ENCODE results near the gene POU2F1.

The POU2F1 gene

DNA sequence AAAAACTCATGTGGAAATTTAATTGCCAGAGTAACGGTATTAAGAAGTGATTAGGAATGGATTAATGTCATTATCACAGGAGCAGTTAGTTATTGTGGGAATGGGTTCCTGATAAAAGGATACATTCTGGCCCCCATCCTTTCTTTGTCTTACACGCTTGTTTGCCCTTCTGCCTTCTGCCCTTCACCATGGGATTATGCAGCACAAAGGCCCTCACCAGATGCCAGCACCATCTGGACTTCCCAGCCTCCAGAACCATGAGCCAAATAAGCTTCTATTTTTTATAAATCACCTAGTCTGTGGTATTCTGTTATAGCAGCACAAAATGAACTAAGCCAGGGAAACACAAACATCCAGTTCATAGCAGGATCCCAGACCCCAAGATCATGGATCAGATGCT is 33.9 kb upstream of the POU2F1 start:
- H3K9me3 ChIP-seq (ENCODE audit: control insufficient read depth in 1 of 2, low read length in 2 of 2): no peaks in the 10 kb centered on the region
- no peaks in the 10 kb centered on the region for H3K36me3 ChIP-seq (ENCODE audit: control insufficient read depth in 1 of 2, insufficient read depth in 2 of 2, low read length in 2 of 2)
- H3K4me1 ChIP-seq (ENCODE audit: control insufficient read depth in 1 of 2, insufficient read depth in 2 of 2, low read length in 2 of 2): no peaks in the 10 kb centered on the region
- no peak overlapping the region for H3K9ac ChIP-seq (ENCODE audit: low read depth in 1 of 2, low read length in 2 of 2)
- no peak overlapping the region for H3K27ac ChIP-seq (ENCODE audit: low read depth, low read length)
- H3K4me3 ChIP-seq (ENCODE audit: low read depth in 1 of 2, low read length in 2 of 2): no peak overlapping the region
- H3K27me3 ChIP-seq (ENCODE audit: control insufficient read depth in 1 of 2, insufficient read depth in 2 of 2, low read length in 2 of 2): no peaks in the 10 kb centered on the region

DNA sequence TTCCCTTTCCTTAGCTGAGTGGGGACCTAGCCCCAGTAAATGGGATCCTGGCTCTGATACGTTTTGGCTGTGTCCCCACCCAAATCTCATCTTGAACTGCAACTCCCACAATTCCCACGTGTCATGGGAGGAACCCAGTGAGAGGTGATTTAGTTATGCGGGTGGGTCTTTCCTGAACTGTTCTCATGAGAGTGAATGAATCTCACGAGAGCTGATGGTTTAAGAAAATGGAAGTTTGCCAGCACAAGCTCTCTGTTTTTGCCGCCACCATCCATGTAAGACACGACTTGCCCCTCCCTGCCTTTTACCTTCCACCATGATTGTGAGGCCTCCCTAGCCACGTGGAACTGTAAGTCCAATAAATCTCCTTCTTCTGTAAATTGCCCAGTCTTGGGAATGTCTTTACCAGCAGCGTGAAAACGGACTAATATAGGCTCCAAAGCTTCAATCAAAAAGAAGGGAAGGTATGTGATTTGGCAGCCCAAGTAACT is 29.9 kb upstream of the POU2F1 start:
- H3K4me1 ChIP-seq (ENCODE audit: control insufficient read depth in 1 of 2, insufficient read depth in 2 of 2, low read length in 2 of 2): no peaks in the 10 kb centered on the region
- H3K36me3 ChIP-seq (ENCODE audit: control insufficient read depth in 1 of 2, insufficient read depth in 2 of 2, low read length in 2 of 2): no peaks in the 10 kb centered on the region
- no peaks in the 10 kb centered on the region for H3K27me3 ChIP-seq (ENCODE audit: control insufficient read depth in 1 of 2, insufficient read depth in 2 of 2, low read length in 2 of 2)
- no peaks in the 10 kb centered on the region for H3K9me3 ChIP-seq (ENCODE audit: control insufficient read depth in 1 of 2, low read length in 2 of 2)
- no peak overlapping the region for H3K27ac ChIP-seq (ENCODE audit: low read depth, low read length)
- H3K4me3 ChIP-seq (ENCODE audit: low read depth in 1 of 2, low read length in 2 of 2): no peak overlapping the region
- H3K9ac ChIP-seq (ENCODE audit: low read depth in 1 of 2, low read length in 2 of 2): no peak overlapping the region

DNA sequence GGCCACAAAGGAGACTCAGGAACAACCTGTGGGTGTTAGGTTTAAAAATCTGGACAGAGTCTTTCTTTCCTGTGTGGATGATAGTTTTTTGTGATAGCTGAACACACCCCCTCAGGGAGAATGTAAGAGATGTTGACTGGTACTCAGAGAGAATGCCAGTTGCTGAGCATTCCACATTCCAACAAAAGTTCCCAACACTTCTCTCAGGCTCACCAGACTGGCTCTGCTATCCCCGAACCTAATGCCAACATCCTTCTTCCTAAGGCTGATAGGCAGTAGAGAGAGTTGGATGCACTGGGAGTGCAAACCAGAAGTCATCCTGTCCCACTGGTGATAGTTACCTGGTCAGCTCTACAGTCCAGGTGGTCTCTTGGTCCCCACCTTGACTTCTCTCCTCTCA is 28.7 kb upstream of the POU2F1 start:
- no peak overlapping the region for H3K4me3 ChIP-seq (ENCODE audit: low read depth in 1 of 2, low read length in 2 of 2)
- no peaks in the 10 kb centered on the region for H3K27me3 ChIP-seq (ENCODE audit: control insufficient read depth in 1 of 2, insufficient read depth in 2 of 2, low read length in 2 of 2)
- H3K36me3 ChIP-seq (ENCODE audit: control insufficient read depth in 1 of 2, insufficient read depth in 2 of 2, low read length in 2 of 2): no peaks in the 10 kb centered on the region
- H3K9ac ChIP-seq (ENCODE audit: low read depth in 1 of 2, low read length in 2 of 2): no peak overlapping the region
- no peak overlapping the region for H3K27ac ChIP-seq (ENCODE audit: low read depth, low read length)
- no peaks in the 10 kb centered on the region for H3K9me3 ChIP-seq (ENCODE audit: control insufficient read depth in 1 of 2, low read length in 2 of 2)
- H3K4me1 ChIP-seq (ENCODE audit: control insufficient read depth in 1 of 2, insufficient read depth in 2 of 2, low read length in 2 of 2): no peaks in the 10 kb centered on the region

DNA sequence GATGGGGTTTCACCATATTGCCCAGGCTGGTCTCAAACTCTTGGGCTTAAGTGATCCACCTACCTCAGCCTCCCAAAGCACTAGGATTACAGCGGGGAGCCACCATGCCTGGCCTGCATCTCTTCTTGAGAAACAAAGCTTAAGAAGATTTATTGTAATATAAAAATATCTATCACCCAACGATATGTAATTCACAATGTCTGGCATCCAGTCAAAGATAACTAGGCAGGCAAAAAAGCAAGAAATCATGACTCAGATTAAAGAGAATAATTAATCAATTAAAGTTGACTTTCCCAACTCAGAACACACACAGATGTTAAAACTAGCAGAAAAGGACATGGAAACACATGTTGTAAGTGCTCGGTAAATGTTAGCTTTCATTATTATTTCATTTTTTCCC is 26.5 kb upstream of the POU2F1 start:
- H3K9ac ChIP-seq (ENCODE audit: low read depth in 1 of 2, low read length in 2 of 2): no peak overlapping the region
- no peaks in the 10 kb centered on the region for H3K9me3 ChIP-seq (ENCODE audit: control insufficient read depth in 1 of 2, low read length in 2 of 2)
- H3K27me3 ChIP-seq (ENCODE audit: control insufficient read depth in 1 of 2, insufficient read depth in 2 of 2, low read length in 2 of 2): no peaks in the 10 kb centered on the region
- H3K4me3 ChIP-seq (ENCODE audit: low read depth in 1 of 2, low read length in 2 of 2): no peak overlapping the region
- H3K36me3 ChIP-seq (ENCODE audit: control insufficient read depth in 1 of 2, insufficient read depth in 2 of 2, low read length in 2 of 2): no peaks in the 10 kb centered on the region
- H3K4me1 ChIP-seq (ENCODE audit: control insufficient read depth in 1 of 2, insufficient read depth in 2 of 2, low read length in 2 of 2): no peaks in the 10 kb centered on the region
- H3K27ac ChIP-seq (ENCODE audit: low read depth, low read length): no peak overlapping the region

DNA sequence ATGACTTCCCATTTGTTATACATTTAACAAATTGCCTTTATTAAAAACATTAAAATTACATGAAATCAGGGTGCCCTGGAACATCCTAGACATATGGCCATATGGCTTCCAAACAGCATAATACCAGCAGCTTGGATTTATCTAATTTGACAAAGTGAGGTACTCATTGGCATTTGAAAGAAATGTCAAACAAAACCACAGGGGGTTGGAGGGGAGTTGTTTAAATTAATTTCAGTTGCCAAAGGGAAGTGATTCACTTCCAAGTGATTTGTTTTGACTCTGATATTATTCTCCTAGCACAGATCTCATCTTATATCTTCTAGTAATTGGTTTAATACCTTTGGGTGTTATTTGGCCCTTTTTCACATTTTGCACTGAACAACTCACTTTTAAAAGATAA is 24.5 kb upstream of the POU2F1 start:
- Histone ChIP-seq H3K27me3 (ENCODE audit: control insufficient read depth in 1 of 2, insufficient read depth in 2 of 2, low read length in 2 of 2) (no peaks in the 10 kb centered on the region), H3K9ac (ENCODE audit: low read depth in 1 of 2, low read length in 2 of 2) (no peak overlapping the region), H3K4me1 (ENCODE audit: control insufficient read depth in 1 of 2, insufficient read depth in 2 of 2, low read length in 2 of 2) (no peaks in the 10 kb centered on the region), H3K4me3 (ENCODE audit: low read depth in 1 of 2, low read length in 2 of 2) (no peak overlapping the region), H3K36me3 (ENCODE audit: control insufficient read depth in 1 of 2, insufficient read depth in 2 of 2, low read length in 2 of 2) (no peaks in the 10 kb centered on the region), H3K9me3 (ENCODE audit: control insufficient read depth in 1 of 2, low read length in 2 of 2) (no peaks in the 10 kb centered on the region), H3K27ac (ENCODE audit: low read depth, low read length) (no peak overlapping the region)

DNA sequence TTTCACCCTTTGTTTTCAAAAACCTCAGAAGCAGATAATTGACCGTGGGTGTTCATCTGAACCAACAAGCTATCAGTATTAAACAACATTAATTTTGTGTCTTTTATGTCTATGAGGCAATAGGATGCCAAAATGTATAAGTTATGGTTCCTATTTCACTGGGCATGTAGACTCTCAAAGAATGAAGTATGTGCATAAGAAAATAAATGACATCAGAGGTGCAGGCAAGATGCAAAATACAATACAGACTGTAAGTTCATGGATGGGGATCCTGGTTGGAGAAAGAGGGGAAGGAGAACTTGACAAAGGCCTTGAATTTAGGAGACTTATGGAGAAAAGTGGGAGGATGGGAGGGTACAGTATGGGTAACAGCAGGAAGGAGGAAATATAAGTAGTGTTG is 23.4 kb upstream of the POU2F1 start:
- Histone ChIP-seq H3K4me1 (ENCODE audit: control insufficient read depth in 1 of 2, insufficient read depth in 2 of 2, low read length in 2 of 2) (no peaks in the 10 kb centered on the region), H3K9ac (ENCODE audit: low read depth in 1 of 2, low read length in 2 of 2) (no peak overlapping the region), H3K27me3 (ENCODE audit: control insufficient read depth in 1 of 2, insufficient read depth in 2 of 2, low read length in 2 of 2) (no peaks in the 10 kb centered on the region), H3K27ac (ENCODE audit: low read depth, low read length) (no peak overlapping the region), H3K4me3 (ENCODE audit: low read depth in 1 of 2, low read length in 2 of 2) (no peak overlapping the region), H3K9me3 (ENCODE audit: control insufficient read depth in 1 of 2, low read length in 2 of 2) (no peaks in the 10 kb centered on the region), H3K36me3 (ENCODE audit: control insufficient read depth in 1 of 2, insufficient read depth in 2 of 2, low read length in 2 of 2) (no peaks in the 10 kb centered on the region)

DNA sequence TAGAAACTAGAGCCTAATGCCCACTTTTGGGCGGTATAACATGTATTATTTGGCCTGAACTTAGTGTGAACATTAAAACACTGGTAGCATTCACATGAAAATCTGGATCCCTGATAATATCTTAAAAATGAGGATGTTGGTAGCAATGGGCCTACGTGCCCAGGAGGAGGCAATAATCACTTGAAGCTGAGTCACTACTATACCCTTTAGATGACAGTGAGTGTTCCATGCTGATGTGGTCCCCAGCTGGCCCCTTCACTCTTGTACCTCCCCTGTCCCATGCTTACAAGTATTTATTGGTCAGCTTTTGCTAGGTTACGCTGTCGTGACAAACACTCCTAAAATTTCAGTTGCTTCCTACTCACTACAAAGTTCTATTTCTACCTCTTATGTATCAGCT is 23.0 kb upstream of the POU2F1 start:
- H3K27me3 ChIP-seq (ENCODE audit: control insufficient read depth in 1 of 2, insufficient read depth in 2 of 2, low read length in 2 of 2): no peaks in the 10 kb centered on the region
- no peaks in the 10 kb centered on the region for H3K36me3 ChIP-seq (ENCODE audit: control insufficient read depth in 1 of 2, insufficient read depth in 2 of 2, low read length in 2 of 2)
- H3K9me3 ChIP-seq (ENCODE audit: control insufficient read depth in 1 of 2, low read length in 2 of 2): no peaks in the 10 kb centered on the region
- no peak overlapping the region for H3K4me3 ChIP-seq (ENCODE audit: low read depth in 1 of 2, low read length in 2 of 2)
- H3K4me1 ChIP-seq (ENCODE audit: control insufficient read depth in 1 of 2, insufficient read depth in 2 of 2, low read length in 2 of 2): no peaks in the 10 kb centered on the region
- H3K27ac ChIP-seq (ENCODE audit: low read depth, low read length): no peak overlapping the region
- H3K9ac ChIP-seq (ENCODE audit: low read depth in 1 of 2, low read length in 2 of 2): no peak overlapping the region

DNA sequence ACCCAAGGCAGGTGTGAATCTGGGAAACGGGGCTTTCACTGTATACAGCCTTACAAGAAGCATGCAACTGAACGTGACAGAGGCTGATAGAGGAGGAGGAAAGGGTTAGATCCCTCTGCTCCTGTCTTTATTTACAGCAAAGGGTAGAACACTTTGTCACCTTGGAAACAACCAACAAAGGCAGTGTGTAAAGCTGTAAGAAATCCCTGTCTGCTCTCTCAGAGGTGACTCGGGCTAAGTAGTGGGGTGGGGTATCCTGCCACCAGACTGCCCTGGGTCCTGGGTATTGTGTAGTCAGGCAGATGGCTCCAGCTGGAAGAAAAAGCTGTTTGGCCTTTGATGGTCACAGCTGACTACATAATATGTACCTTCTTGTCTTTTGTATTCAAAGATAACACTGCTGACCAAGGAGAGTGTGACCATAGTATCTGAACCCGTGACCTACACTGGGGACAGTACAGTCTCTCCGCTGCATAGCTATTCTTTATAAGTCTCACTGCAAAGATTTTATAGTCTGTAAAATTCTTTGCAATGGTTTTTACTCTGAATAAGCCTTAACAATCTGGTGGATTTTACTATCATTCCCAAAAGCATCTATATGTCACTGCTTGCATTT is 22.1 kb upstream of the POU2F1 start:
- Histone ChIP-seq H3K9me3 (ENCODE audit: control insufficient read depth in 1 of 2, low read length in 2 of 2) (no peaks in the 10 kb centered on the region), H3K27ac (ENCODE audit: low read depth, low read length) (no peak overlapping the region), H3K27me3 (ENCODE audit: control insufficient read depth in 1 of 2, insufficient read depth in 2 of 2, low read length in 2 of 2) (no peaks in the 10 kb centered on the region), H3K36me3 (ENCODE audit: control insufficient read depth in 1 of 2, insufficient read depth in 2 of 2, low read length in 2 of 2) (no peaks in the 10 kb centered on the region), H3K4me1 (ENCODE audit: control insufficient read depth in 1 of 2, insufficient read depth in 2 of 2, low read length in 2 of 2) (no peaks in the 10 kb centered on the region), H3K4me3 (ENCODE audit: low read depth in 1 of 2, low read length in 2 of 2) (no peak overlapping the region), H3K9ac (ENCODE audit: low read depth in 1 of 2, low read length in 2 of 2) (no peak overlapping the region)

DNA sequence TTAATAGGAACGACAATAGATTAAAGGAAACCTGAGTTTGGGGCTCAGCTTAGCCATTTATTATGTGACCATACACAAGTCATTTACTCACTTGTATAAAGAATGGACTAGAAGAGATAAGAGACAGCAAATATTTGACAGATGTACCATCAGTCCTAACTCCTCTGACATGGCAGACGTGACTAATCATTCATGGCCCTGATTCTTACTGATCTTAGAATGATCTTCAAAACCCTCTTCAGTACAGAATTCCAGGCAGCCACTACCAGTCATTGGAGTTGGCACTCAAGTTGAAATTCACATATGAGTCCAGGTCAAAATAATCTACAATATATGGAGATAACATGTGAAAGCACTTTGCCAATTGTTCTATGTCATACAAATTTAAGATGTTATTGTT is 21.0 kb upstream of the POU2F1 start:
- H3K4me3 ChIP-seq (ENCODE audit: low read depth in 1 of 2, low read length in 2 of 2): no peak overlapping the region
- no peaks in the 10 kb centered on the region for H3K9me3 ChIP-seq (ENCODE audit: control insufficient read depth in 1 of 2, low read length in 2 of 2)
- no peaks in the 10 kb centered on the region for H3K4me1 ChIP-seq (ENCODE audit: control insufficient read depth in 1 of 2, insufficient read depth in 2 of 2, low read length in 2 of 2)
- H3K27me3 ChIP-seq (ENCODE audit: control insufficient read depth in 1 of 2, insufficient read depth in 2 of 2, low read length in 2 of 2): no peaks in the 10 kb centered on the region
- H3K36me3 ChIP-seq (ENCODE audit: control insufficient read depth in 1 of 2, insufficient read depth in 2 of 2, low read length in 2 of 2): no peaks in the 10 kb centered on the region
- H3K9ac ChIP-seq (ENCODE audit: low read depth in 1 of 2, low read length in 2 of 2): no peak overlapping the region
- H3K27ac ChIP-seq (ENCODE audit: low read depth, low read length): no peak overlapping the region

DNA sequence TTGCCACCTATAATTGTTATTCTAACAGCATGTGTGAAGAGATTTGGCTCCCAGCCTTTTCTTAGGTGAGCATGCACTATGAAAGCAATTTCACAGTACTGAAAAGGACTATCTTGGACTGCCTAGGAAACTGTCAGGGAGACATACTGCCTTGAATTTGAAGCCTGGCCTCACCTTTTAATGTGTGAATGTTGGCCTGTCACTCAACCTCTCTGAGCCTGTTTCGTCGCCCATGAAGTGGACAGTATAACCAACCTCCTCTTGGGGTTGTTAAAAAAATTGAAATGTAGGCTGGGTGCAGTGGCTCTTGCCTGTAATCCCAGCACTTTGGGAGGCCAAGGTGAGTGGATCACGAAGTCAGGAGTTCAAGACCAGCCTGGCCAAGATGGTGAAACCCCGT is 20.4 kb upstream of the POU2F1 start:
- no peaks in the 10 kb centered on the region for H3K9me3 ChIP-seq (ENCODE audit: control insufficient read depth in 1 of 2, low read length in 2 of 2)
- no peaks in the 10 kb centered on the region for H3K36me3 ChIP-seq (ENCODE audit: control insufficient read depth in 1 of 2, insufficient read depth in 2 of 2, low read length in 2 of 2)
- H3K9ac ChIP-seq (ENCODE audit: low read depth in 1 of 2, low read length in 2 of 2): no peak overlapping the region
- no peaks in the 10 kb centered on the region for H3K4me1 ChIP-seq (ENCODE audit: control insufficient read depth in 1 of 2, insufficient read depth in 2 of 2, low read length in 2 of 2)
- no peaks in the 10 kb centered on the region for H3K27me3 ChIP-seq (ENCODE audit: control insufficient read depth in 1 of 2, insufficient read depth in 2 of 2, low read length in 2 of 2)
- H3K4me3 ChIP-seq (ENCODE audit: low read depth in 1 of 2, low read length in 2 of 2): no peak overlapping the region
- H3K27ac ChIP-seq (ENCODE audit: low read depth, low read length): no peak overlapping the region

DNA sequence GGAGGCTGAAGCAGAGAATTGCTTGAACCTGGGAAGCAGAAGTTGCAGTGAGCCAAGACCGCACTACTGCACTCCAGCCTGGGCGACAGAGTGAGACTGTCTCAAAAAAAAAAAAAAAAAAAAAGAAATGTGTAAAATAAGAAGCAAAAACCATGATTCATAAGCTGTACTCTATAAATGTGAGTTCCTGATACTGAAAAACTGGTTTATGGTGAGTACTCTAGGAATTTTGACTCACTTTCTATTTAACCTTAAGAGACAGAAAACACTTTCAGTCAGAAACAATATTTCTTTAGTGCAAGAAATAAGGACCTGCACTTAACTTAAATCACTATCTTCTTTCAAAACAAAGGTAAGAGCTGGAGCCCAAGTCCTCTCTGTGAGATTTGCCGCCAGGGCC is 19.9 kb upstream of the POU2F1 start:
- Histone ChIP-seq H3K9me3 (ENCODE audit: control insufficient read depth in 1 of 2, low read length in 2 of 2) (no peaks in the 10 kb centered on the region), H3K4me3 (ENCODE audit: low read depth in 1 of 2, low read length in 2 of 2) (no peak overlapping the region), H3K9ac (ENCODE audit: low read depth in 1 of 2, low read length in 2 of 2) (no peak overlapping the region), H3K36me3 (ENCODE audit: control insufficient read depth in 1 of 2, insufficient read depth in 2 of 2, low read length in 2 of 2) (no peaks in the 10 kb centered on the region), H3K27ac (ENCODE audit: low read depth, low read length) (no peak overlapping the region), H3K4me1 (ENCODE audit: control insufficient read depth in 1 of 2, insufficient read depth in 2 of 2, low read length in 2 of 2) (no peaks in the 10 kb centered on the region), H3K27me3 (ENCODE audit: control insufficient read depth in 1 of 2, insufficient read depth in 2 of 2, low read length in 2 of 2) (no peaks in the 10 kb centered on the region)
